Left ventricle myocardium inferior (tissue), 1 donor: ENCODE measurements around the gene MATK. TPM values are rescaled to one million over a fixed set of nuclear protein-coding genes. Genes with fewer than 3 reads are reported as not detected.
A peak's percentile ranks its signal among the peaks of the same experiment; 100 is the strongest.

ENCODE experiments used
- DNase-seq: peaks from one replicate; pipeline ENCODE4 v3.0.0-alpha.2; 2020
- H3K27ac ChIP-seq: fragments of 200-600 bp; replicated peaks from 2 replicates; pipeline ENCODE4 v1.8.0; 2021
- H3K27me3 ChIP-seq: fragments of 200-600 bp; 2 replicates; pipeline ENCODE4 v1.8.0; 2021; ENCODE audit warnings: low read depth
- H3K36me3 ChIP-seq: fragments of 200-600 bp; 2 replicates; pipeline ENCODE4 v1.8.0; 2021
- H3K4me1 ChIP-seq: fragments of 200-600 bp; 2 replicates; pipeline ENCODE4 v1.8.0; 2021
- H3K4me3 ChIP-seq: fragments of 200-600 bp; 2 replicates; pipeline ENCODE4 v1.8.0; 2021; ENCODE audit warnings: mild to moderate bottlenecking, moderate library complexity
- H3K9me3 ChIP-seq: fragments of 200-600 bp; replicated peaks from 2 replicates; pipeline ENCODE4 v1.8.0; 2021
- CTCF ChIP-seq: fragments of 200-600 bp; IDR thresholded peaks from 2 replicates; pipeline ENCODE4 v1.8.0; 2021; ENCODE audit warnings: antibody characterized with exemption, mild to moderate bottlenecking, borderline replicate concordance
- intact Hi-C: fragments of 100-400 bp; cut with micrococcal nuclease; formaldehyde crosslinking; loops from one replicate; pipeline ENCODE4 v1.11.0; 2022
- total RNA-seq: library from RNA; stranded (reverse); fragmentation: NEBNext Ultra II Directional; extraction: Animal tissue kit (Norgen Biotek cat#: 25700); gene quantifications from one replicate; pipeline ENCODE4 v1.2.1, GENCODE V29; 2021
- donor health status: DM: no; HTN: yes; CAD: no; lungs with severe emphysema.

Gene MATK
- total RNA-seq, 1 donor from 2014 or later: 0.14 TPM

DNA sequence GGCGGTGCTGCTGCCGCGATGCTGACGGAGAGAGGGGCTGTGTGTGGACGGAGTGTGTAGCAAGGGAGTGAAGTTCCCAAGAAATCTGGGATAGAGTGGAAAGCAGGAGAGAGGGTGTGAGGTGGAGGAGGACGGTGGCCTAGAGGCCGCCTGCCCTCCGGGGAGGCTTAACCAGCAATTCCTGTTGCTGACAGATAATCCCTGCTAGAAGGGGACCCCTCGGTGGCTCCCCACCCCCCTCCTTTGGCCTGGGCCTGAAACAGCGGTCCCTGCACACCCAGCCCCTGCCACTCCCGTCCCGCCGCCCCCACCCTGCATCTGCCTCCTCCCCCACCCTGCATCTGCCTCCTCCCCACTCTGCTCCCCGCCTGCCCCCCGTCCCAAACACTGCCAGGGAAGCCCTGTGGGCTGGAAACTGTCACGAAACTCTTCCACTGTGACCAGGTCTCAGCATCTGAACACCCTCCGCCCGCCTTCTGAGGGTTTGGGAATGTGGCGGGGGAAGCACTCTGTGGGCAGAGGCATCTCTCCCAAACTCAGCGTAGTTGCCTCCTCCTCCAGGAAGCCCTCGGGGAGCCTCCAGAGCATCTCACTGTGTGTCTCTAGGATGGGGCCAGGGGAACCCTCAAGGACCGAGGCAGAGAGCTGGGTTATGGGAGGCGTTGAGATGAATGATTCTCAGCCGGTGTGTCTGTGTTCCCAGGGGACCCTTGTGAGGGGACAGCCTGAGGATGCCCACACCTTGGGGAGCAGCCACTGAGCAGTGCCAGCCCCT, 17.1 kb upstream of the MATK start:
- intact Hi-C loops: no loop called here
- TF ChIP-seq CTCF: no peak
- DNase-seq: no peak
- Histone ChIP-seq H3K27me3 (peaks cover 74% of the 10 kb centered on the region), H3K9me3 (no peaks in the 10 kb centered on the region), H3K27ac (no peak overlapping the region), H3K4me1 (peaks cover 16% of the 10 kb centered on the region), H3K36me3 (no peaks in the 10 kb centered on the region), H3K4me3 (no peak overlapping the region)

DNA sequence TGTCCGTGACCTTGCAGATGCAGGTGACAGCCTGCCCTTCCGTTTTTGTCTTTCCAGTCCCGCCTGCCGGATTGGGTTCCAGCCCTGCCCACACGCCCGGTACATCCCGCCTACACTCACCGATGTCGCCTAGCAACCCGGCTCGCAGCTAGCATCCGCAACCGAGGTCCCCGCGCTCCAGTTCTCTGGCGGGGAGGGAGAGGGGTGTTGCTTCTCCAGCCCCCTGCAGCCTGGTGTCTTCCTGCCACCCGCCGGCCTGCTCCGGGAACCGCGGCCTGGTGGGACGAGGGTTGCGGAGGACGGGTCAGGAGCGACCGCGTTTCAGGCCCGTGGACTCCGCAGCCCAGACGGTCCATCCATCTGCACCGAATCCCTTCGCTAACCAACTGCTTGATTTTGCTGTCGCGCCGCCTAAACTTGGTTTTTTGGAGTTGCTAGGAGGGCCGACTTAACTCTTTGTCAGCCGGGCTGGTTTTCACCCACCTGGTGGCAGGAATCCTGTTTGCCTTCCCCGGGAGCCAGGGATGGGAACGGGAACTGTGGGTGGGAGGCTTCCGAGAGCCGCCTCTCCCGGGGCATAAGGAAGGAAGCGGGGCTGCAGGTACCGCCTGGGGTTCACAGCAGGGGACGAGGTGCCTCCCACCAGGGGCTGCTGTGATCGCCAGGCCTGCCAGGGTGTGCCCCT, 15.4 kb upstream of the MATK start:
- Histone ChIP-seq H3K4me3 (peak overlapping the region; percentile 52), H3K9me3 (peaks cover 7% of the 10 kb centered on the region), H3K27ac (no peak overlapping the region), H3K36me3 (no peaks in the 10 kb centered on the region), H3K4me1 (peaks cover 12% of the 10 kb centered on the region), H3K27me3 (peaks cover 77% of the 10 kb centered on the region)
- peak; percentile 34 for DNase-seq
- TF ChIP-seq CTCF: peak; percentile 24
- intact Hi-C loops: no loop called here

- intact Hi-C loops: no loop called here
- Histone ChIP-seq H3K4me1 (peaks cover 12% of the 10 kb centered on the region), H3K9me3 (peaks cover 13% of the 10 kb centered on the region), H3K36me3 (no peaks in the 10 kb centered on the region), H3K27me3 (peaks cover 75% of the 10 kb centered on the region), H3K4me3 (peak overlapping the region; percentile 52), H3K27ac (no peak overlapping the region)
- TF ChIP-seq CTCF: no peak
- DNase-seq: no peak
Measured at GRCh38 chr19:3800996-3801395, 14.8 kb upstream of the MATK start.

DNA sequence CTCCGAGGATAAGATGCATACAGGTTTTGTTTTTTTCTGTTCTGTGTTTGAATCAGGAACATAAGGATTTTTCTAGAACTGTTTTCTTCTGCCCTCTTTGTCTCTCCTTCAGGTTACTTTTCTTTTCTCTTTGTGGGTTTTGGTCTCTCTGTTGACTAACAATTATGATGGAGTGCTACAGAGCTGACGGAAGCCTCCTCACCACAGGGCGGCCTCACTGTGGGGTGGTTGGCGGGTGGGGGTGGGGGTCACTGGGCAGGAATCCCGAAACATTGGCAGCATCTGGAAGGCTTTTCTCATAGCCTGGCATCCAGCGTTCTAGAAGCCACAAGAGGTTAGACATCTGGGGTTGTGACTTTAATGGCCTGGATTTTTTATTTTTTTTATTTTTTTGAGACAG, 12.0 kb upstream of the MATK start:
- no peak for DNase-seq

GRCh38 chr19:3796358-3796757, 10.2 kb upstream of the MATK start:
- TF ChIP-seq CTCF: no peak
- no peaks in the 10 kb centered on the region for H3K36me3 ChIP-seq

More for the DNA sequence above, 12.0 kb upstream of the MATK start:
- Histone ChIP-seq H3K27ac (no peak overlapping the region), H3K9me3 (peaks cover 16% of the 10 kb centered on the region), H3K27me3 (peaks cover 52% of the 10 kb centered on the region), H3K36me3 (no peaks in the 10 kb centered on the region), H3K4me3 (no peak overlapping the region), H3K4me1 (peaks cover 12% of the 10 kb centered on the region)
- intact Hi-C loops: no loop called here
- no peak for TF ChIP-seq CTCF

More at GRCh38 chr19:3796358-3796757, 10.2 kb upstream of the MATK start:
- Histone ChIP-seq H3K9me3 (peaks cover 16% of the 10 kb centered on the region), H3K4me3 (no peak overlapping the region), H3K4me1 (peaks cover 4% of the 10 kb centered on the region), H3K27me3 (peaks cover 34% of the 10 kb centered on the region), H3K27ac (no peak overlapping the region)
- intact Hi-C loops: no loop called here
- no peak for DNase-seq
